ENCODE data around the gene SBNO2. TPM values are rescaled to one million over a fixed set of nuclear protein-coding genes. Genes with fewer than 3 reads are reported as not detected.

SBNO2 gene
- polyA plus RNA-seq, 10 donors: 6.1 to 14.5 (median 10.4) TPM

DNA sequence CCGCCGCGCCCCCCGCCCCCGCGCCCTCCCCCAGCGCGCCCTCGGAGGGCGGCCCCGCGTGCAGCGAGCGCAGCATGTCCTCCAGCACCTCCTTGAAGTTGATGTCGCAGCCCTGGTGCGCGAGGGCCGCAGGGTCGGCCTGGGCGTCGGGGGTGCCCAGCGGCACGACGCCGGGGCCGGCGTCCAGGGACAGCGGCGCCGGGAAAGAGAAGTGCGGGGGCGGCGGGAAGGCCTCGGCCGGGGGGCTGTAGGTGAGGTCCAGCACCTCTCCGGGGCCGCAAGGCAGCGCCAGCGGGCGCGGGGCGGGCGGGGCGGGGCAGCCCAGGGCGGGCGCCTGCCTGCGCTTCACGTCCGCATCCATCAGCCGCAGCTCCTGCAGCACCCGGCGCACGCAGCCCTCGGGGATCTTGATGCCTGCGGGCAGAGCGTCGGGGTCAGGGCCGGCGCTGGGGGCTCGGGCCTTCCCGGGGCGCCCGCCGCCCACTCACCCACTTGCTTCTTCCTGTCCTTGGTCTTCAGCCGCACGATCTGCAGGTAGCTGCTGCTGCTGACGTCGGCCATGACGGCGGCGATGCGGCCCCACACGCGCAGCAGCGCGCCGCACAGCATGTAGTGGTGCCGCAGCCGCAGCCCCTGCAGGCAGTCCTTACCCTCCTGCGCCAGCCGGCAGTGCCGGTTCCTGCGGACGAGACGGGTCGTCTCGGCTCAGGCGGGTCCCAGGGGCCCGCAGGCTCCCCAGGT is 65.6 kb downstream of the SBNO2 start:
- no peak for DNase-seq

DNA sequence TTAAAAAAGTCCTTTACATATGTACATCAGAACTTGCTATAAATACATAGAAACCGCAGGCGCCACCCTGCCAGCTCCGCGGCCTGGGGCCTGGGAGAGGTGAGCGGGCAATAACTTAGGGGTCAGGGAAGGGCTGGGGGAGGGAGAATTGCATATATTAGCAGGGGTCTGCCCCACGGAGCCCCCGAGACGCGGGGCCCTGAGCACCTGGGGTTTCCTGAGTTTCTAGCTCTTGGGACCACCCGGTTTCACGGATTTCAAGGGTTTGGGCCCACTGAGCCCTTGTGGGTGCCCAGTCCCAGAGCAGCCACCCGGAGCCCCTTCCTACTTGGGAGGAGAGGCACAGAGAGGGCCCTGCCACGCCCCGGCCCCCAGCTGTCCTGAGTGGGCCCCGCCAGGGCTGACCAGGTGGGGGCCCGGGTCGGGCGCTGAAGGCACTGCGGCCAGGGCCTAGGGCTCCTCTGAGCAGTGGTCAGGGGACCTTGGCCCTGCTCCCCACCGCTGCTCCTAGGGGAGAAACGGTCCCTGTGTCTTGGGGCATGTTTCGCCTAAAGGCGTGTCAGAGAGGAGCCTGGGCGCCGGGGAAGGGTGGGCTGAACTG is 66.3 kb downstream of the SBNO2 start:
- no peak for DNase-seq

DNA sequence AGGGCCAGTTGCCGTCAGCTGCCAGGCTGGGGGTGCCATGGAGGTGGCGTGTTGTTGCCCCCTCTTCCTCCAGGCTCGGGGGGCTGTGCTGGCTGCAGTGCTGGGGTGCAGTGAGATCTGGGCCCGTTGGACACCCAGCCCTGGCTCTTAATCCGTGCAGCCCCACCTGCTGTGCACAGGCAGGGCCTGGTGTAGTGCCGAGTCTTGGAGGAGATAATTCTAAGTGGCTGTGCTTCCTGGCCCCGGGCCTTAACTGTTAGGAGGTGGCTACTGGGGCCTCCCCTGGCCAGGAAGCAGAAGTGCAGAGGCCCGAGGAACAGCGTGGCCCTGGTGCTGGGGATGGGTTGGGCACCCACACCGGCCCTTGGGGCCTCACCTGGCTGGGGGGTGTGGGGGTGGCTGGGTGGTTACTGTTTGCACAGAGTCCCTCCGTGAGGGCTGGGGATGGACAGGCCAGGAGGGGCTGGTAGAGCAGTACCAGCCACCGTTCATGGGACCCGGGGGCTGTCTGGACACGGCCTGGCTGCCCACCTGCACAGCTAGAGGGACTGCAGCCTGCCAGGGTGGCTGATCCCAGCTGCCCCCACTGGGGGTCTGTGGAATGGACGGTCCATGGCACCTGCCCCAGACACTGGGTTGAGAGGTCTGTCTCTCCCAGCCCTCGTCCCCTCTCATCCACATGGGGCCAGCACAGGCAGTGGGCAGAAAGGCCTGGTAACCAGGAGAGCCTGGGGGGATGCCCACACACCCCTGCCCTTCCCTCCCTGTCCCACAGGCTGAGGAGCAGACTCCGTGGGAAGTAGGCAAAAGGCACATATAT is 67.0 kb downstream of the SBNO2 start:
- peak in 1 of 3 donors; percentile 36 for DNase-seq

DNA sequence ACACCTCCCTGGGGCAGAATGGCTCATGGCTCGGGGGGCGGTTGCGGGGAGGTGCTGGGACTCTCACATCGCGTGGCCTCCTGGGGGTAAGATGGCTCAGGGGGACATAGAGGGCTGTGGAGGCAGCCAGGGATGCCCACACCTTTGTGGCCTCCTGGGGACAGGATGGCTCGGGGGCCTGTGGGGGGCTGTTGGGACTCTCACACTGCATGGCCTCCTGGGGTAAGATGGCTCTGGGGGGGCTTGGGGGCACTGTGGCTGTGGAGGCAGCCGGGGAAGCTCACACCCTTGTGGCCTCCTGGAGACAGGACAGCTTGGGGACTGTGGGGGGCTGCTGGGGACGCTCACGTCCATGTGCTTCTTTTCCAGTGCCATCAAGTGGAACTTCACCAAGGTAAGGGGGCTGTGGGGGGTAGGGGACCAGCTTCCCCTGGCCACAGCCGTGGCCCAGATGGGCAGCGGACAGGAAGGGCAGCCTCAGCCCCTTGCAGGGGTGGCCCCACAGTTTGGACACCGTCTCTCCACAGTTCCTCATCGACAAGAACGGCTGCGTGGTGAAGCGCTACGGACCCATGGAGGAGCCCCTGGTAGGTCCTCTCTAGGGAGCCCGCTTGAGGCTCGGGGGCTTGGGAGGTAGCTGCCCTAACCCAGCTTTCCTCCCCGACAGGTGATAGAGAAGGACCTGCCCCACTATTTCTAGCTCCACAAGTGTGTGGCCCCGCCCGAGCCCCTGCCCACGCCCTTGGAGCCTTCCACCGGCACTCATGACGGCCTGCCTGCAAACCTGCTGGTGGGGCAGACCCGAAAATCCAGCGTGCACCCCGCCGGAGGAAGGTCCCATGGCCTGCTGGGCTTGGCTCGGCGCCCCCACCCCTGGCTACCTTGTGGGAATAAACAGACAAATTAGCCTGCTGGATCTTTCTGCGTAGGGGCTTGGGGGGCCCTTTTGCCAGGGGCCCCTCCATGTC is 67.9 kb downstream of the SBNO2 start:
- no peak for DNase-seq

DNA sequence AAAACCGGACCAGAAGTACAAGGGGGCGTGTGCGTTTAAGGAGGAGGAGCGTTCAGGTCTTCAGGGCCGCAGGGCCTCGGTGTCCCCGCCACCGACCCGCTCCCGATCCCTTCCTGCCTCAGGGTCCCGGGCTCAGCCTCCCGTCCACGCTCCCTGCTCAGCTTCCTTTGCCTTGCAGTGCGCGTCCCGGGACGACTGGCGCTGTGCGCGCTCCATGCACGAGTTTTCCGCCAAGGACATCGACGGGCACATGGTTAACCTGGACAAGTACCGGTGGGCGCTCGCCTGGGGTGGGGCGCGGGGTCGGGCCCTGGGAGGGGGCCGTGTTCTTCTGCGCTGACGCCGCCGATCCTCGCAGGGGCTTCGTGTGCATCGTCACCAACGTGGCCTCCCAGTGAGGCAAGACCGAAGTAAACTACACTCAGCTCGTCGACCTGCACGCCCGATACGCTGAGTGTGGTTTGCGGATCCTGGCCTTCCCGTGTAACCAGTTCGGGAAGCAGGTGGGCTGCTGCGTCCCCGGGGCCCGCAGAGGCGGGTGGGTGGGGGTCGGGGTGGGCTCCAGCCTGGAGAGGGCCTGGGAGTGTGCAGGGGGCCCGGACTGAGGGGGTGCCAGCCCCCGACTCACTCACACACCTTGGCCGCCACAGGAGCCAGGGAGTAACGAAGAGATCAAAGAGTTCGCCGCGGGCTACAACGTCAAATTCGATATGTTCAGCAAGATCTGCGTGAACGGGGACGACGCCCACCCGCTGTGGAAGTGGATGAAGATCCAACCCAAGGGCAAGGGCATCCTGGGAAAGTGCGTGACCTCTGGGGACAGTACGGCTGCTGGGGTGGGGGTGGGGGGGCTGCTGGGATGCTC is 68.8 kb downstream of the SBNO2 start:
- peak in 1 of 3 donors; percentile 74 for DNase-seq

DNA sequence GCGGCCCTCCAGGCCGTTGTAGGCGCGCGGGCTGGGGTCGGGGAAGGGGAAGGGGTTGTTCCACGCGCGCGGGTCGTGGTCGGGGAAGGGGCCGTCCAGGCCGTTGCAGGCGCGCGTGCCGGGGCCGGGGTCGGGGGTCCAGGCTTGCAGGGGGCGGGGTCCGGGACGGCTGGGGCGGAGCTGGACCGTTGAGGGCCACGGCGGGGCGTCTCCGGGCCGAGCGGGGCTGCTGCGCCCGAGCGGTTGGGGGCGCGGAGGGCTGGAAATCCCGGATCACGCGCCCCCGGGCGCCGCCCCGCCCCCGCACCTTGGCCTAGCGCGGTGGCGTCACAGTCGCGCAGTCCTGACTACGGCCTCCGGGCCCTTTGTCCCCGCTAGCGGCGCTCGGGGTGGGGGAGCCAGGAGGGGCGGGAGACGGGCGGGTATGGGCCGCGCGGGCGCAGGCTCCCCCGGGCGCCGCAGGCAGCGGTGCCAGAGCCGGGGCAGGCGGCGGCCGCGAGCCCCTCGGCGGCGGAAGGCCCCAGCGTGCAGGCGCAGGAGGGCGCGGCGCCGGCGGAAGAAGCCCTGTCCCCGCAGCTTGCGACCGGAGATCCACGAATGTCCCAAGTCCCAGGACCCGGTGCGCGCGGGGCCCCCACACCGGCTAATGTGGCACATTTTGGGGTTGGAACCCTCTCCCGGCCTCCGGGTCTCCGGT is 69.6 kb downstream of the SBNO2 start:
- DNase-seq: peak; percentile 53 to 85 (median 77)

DNA sequence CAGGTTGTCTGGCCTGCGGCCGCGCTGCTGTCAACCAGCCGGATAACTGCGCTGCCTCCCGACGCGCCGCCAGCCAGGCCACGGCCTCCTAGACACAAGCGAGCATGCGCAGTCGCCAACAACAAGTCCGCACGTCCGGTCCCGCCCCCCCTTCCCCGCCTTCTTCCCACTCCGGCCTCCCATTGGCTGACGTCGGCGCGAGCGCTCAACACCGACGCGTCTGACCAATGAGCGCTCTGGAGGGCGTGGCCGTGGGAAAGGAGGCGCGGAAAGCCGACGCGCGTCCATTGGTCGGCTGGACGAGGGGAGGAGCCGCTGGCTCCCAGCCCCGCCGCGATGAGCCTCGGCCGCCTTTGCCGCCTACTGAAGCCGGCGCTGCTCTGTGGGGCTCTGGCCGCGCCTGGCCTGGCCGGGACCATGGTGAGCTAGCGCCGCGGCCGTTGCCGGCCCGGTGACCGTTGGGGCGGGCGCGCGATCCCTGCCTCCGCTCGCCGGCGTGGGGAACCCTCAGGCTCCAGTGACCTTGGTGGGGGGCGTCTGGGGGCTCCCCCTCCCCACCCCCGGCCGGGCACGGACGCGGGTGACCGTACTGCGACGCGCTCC is 70.3 kb downstream of the SBNO2 start, which contains the start of gene GPX4:
GPX4 (plus strand) TSS at position 287 of the 603 bp plus-strand sequence; CDS start at position 337, 50 bp downstream.
- peak; percentile 100 for DNase-seq

DNA sequence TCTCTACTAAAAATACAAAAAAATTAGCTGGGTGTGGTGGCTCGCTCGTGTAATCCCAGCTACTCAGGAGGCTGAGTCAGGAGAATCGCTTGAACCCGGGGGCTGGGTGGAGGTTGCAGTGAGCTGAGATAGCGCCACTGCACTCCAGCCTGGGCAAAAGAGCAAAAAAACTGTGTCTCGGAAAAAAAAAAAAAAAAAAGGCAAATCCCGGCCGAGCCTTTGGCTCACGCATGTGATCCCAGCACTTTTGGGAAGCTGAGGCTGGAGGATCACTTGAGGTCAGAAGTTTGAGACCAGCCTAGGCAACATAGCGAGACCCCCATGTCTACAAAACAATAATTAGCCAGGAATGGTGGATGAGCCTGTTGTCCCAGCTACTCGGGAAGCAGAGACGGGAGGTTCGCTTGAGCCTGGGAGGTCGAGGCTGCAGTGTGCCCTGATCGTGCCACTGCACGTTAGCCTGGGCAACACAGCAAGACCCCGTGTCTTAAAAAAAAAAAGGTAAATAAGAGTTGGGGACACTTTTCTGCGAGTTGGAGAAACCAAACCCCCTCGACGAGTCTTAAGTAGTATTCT is 70.8 kb downstream of the SBNO2 start:
- no peak for DNase-seq

DNA sequence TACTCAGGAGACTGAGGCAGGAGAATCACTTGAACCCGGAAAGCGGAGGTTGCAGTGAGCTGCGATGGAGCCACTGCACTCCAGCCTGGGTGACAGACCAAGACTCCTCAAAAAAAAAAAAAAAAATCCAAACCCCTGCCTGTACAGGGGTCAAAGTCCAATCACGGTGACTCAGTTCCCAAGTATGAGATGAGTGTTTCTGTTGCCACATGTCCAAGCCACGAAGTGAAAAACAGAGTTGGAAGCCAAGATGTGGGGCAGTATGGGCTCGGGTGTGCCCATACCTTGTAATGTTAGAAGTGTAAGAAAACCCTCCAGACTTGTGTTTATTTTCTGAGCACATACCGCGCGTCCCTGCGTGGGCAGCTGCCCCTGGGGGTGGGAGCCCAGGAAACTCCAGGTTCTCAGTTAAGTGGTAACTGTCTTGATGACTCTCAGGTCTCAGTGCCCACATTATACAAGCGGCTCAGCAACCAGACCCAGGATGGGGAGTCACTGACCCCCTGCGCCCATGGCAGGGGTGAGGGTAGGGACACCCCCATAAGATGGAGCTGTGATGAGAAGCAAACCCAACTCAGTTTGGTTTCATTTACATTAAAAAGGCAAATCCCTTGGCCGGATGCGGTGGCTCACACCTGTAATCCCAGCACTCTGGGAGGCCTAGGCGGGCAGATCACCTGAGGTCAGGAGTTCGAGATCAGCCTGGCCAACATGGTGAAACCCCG is 71.5 kb downstream of the SBNO2 start:
- DNase-seq: peak in 1 of 3 donors; percentile 94

DNA sequence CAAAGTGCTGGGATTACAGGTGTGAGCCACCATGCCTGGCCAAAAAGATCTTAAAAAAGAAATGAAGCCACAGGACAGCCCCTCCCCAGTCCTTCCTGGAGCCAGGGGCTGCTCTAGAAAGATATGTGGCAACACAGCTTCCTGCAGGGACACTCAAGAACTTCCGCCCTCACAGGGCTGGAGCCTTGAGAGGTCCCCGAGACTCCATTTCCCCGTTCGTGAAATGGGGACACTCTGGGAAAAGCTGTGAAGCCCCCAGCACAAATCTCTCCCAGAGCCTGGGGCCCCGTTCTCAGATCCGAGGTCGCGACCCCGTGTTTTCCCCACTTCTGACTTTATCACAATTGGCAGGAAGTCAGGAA is 72.8 kb downstream of the SBNO2 start:
- no peak for DNase-seq

DNA sequence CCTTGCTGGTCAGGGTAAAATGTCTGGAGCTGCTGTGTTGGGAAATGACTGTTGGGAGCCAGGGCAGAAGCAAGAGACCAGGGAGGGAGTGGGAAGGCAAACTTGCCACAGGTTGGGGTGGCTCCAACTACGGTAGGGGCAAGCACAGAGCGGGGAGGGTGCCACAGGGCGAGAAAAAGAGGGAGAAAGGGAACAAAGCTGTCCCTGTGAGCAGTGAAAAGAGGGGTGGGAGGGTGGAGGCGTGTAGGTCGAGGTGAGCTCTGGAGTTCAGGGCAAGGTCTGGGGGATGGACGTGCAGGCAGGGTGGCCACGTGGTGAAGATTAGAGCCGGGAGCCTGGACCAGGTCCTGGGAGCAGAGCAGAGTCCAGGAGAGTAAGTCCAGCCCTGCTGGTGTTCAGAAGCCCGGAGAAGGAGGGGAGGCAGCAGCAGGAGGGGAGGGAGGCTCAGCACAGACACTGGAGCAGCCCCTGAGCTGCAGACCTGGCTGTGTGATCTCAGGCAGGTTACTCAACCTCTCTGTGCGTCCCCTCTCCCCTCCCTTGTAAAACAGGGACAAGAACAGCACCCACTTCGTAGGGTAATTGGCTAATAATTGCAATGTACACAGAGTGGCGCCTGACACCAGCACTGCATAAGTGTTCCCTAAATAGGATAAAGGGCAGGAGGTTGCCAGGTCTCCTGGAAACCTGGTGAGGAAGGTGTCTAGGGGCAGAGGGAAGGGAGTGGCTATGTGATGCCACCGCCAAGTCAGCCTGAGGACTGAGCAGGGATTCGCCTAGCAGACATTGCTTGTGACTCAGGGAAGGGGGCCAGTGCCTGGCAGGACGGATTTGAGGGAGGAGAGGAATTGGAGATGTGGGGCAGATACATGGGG is 75.7 kb downstream of the SBNO2 start:
- DNase-seq: no peak

DNA sequence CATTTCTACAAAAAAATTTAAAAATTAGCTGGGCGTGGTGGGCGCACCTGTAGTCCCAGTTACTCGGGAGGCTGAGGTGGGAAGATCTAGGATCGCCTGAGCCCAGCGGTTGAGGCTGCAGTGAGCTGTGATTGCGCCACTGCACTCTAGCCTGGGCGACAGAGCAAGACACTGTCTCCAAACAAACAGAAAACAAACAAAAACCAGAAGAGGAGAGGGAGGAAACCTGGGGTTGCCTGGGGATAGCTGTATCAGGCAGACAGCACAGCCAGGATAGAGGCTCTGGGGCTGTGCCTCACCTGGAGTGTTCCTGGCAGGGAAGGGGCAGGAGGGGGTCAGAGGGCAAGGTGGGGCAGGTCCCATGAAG is 76.3 kb downstream of the SBNO2 start:
- no peak for DNase-seq

DNA sequence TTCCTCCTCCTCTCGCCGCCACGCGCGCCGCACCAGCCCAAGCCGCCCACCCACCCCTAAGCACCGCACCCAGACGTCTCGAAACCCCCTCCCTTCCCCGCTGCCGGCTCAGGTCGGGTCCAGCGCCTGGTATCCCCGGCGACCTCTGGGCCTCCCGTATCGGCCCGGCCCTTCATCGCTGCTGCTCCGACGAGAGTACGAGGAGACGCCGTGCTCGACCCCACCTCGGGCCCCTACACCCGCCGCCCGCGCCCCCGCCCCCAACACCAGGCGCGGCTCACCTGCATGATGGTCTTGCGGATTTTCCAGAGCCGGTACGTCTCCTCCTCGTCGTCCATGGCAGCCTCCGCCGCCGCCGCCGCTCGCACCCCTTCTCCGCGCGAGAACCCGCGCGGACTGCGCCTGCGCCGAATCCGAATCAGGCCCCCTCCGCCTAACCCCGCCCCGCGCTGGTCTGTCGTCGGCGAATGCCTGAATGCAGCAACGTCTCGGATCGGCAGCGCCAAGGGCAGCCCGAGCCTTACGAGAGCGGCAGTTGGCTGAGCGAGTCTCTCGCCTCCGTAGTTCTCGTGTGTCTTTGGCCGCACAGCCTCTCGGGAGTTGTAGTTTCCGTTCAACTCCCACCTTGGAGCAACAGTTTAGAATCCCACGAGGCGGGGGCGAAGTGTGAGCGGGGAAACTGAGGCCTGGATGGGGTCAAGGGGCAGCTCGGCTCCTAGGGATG is 78.9 kb downstream of the SBNO2 start, which contains the start of gene POLR2E:
POLR2E (minus strand) TSS at position 398 of the 724 bp plus-strand sequence; CDS start at position 338, 60 bp downstream.
- peak; percentile 99 for DNase-seq

DNA sequence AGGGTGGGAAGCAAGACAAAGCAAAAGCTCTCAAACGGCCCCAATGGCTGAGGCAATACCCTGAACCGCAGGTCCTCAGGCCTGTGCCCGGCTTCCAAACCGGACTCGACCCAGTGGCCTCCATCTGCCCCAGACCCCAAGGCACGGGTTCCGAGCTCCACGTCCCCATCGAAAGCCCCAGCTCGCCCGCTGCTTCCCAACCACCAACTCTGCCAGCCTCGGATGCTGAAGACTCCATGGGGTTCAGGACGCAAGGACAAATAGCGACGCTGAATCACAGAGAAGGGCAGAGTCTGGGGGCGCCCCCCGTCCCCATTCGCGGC is 79.5 kb downstream of the SBNO2 start:
- DNase-seq: no peak

DNA sequence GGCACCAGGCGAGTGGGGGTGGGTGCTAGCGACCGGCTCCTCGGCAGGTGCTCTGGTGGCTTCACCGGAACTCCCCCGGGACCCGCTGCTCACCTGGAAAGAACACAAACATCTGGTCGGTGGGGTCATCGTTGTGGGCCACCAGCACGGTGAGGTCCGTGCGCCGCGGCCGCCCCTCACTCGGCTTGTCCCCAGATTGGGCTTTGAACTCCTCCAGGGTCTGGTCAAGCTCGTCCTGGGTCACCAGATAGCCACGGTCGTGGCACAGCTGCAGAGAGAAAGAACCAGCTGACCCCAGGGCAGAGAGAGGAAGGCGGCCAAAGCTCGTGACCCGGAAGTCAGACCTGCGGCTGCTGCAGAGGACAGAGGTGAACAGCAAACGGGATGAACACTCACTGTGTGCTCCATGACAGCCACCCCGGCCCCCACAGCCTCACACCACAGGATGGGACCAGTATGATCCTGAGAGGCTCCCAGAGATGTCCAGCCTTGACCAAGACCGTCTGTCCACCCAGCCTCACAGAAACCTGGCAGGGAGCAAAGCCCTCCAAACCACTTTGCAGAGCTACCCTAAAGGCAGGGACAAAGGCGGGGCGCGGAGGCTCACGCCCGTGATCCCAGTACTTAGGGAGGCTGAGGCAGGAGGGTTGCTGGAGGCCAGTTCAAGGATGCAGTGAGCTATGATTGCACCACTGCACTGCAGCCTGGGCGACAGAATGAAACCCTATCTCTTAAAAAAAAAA is 80.1 kb downstream of the SBNO2 start:
- DNase-seq: no peak

DNA sequence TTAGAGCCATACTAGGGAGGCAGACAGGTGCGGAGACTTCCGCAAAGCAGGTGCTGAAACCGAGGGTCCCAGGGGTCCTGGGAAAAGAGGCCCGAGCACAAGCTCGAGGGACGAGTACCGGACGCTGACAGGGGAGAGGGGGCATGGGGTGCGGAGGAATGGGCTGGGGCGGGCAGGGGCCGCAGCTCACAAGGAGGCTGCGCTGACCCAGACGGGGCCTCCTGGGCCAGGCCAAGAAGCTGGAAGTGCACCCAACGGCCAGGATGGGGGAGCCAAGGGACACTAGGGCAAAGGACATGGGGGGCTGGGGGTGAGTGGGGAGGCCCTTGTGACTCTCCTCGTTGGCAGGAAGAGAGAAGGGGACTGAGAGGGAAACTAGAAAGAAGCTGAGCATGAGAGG is 80.7 kb downstream of the SBNO2 start:
- no peak for DNase-seq

All from muscle of back (tissue), 11 donors.